ENCODE data around the gene SPOCK1. TPM values are rescaled to one million over a fixed set of nuclear protein-coding genes. Genes with fewer than 3 reads are reported as not detected.

SPOCK1 gene
- total and polyA plus RNA-seq, 2 of the 4 experiments (the other 2 are of a cell fraction): 5.0 to 20.3 TPM

- H2BK20ac ChIP-seq (ENCODE audit: low read depth, low read length): no peak overlapping the region
- CTCF ChIA-PET: no interaction called here
- H2BK120ac ChIP-seq (ENCODE audit: low read depth, low read length): no peak overlapping the region
- no TSS peak for BruUV-seq (replicated peaks)
- H2AFZ ChIP-seq (replicated peaks; ENCODE audit: low read length, poor library complexity): no peak overlapping the region
- no peaks in the 10 kb centered on the region for H3K9me1 ChIP-seq (ENCODE audit: insufficient read depth, low read length)
- ATAC-seq (ENCODE audit: low read depth): no peak
- H4K5ac ChIP-seq (ENCODE audit: low read depth, low read length): no peak overlapping the region
- TF ChIP-seq MAFK (IDR thresholded peaks at IDR 0.05; ENCODE audit: low read depth, low read length): no peak
- no peak for TF ChIP-seq ELK1 (IDR thresholded peaks at IDR 0.05; ENCODE audit: borderline replicate concordance, low read depth, low read length)
- TF ChIP-seq NFE2L2 (IDR thresholded peaks at IDR 0.05; ENCODE audit: low read depth, low read length): no peak
- no peak overlapping the region for H3K56ac ChIP-seq (ENCODE audit: extremely low read depth, insufficient read depth, low read length)
- no peak for DNase-seq
- H2AK9ac ChIP-seq (replicated peaks; ENCODE audit: low read depth, low read length, poor library complexity): no peak overlapping the region
- no peak overlapping the region for H3K27ac ChIP-seq (ENCODE audit: insufficient read depth, low read length)
- H3K4me3 ChIP-seq (ENCODE audit: insufficient read depth, low read depth, low read length): no peak overlapping the region
- no peaks in the 10 kb centered on the region; the same call in 1 of the 2 replicates for H3K27me3 ChIP-seq (ENCODE audit: control insufficient read depth, insufficient read depth, low read length)
- H3K36me3 ChIP-seq (ENCODE audit: control insufficient read depth, insufficient read depth, low read length): no peaks in the 10 kb centered on the region
- no peaks in the 10 kb centered on the region for H3K79me1 ChIP-seq (ENCODE audit: low read depth in 1 of 2, low read length in 2 of 2)
- dilution Hi-C loops (cut with HindIII; ENCODE audit: low sequenced_read_pairs, unreplicated experiment) (no loop called here), in situ Hi-C loops (cut with MboI; ENCODE audit: low sequenced_read_pairs) (no loop called here), intact Hi-C loops (cut with micrococcal nuclease) (no loop called here)
- H2AK5ac ChIP-seq (ENCODE audit: low read depth, low read length): no peak overlapping the region
- H3K9ac ChIP-seq (ENCODE audit: low read depth, low read length): no peak overlapping the region
- H3K4me1 ChIP-seq (ENCODE audit: control insufficient read depth, insufficient read depth, low read length): no peaks in the 10 kb centered on the region
- no peak overlapping the region for H3K4me2 ChIP-seq (ENCODE audit: low read depth, low read length)
- H4K91ac ChIP-seq (ENCODE audit: insufficient read depth, low read depth, low read length): no peak overlapping the region
- H3K18ac ChIP-seq (ENCODE audit: low read depth, low read length): no peak overlapping the region
- no peaks in the 10 kb centered on the region for H3K9me3 ChIP-seq (ENCODE audit: control insufficient read depth, insufficient read depth, low read length)
- H4K20me1 ChIP-seq (ENCODE audit: insufficient read depth, low read length): no peaks in the 10 kb centered on the region
- H4K8ac ChIP-seq (ENCODE audit: low read depth in 2 of 2, low read length in 2 of 2): no peak overlapping the region
- WGBS, 2 experiments (ENCODE audit: extremely low coverage in 2 of 2, insufficient read length in 1 of 2): no CpG with 5 or more reads among the region's 2 CpGs
- no peak overlapping the region for H3K4ac ChIP-seq (ENCODE audit: low read depth, low read length)
- no peak overlapping the region for H3K14ac ChIP-seq (replicated peaks; ENCODE audit: low read depth, low read length)
- H2BK15ac ChIP-seq (ENCODE audit: low read depth, low read length): no peak overlapping the region
- POLR2A ChIA-PET (ENCODE audit: unreplicated experiment): no interaction called here
- no peak overlapping the region for H2BK5ac ChIP-seq (ENCODE audit: low read depth, low read length, poor library complexity, severe bottlenecking)
- no peak overlapping the region for H3K23ac ChIP-seq (ENCODE audit: low read depth, low read length)
Observed at GRCh38 chr5:137172258-137172657, 326.9 kb downstream of the SPOCK1 start.

All from IMR-90 (cell line).